Sigmoid colon (tissue), 7 donors: ENCODE measurements around the gene ROCK1. TPM values are rescaled to one million over a fixed set of nuclear protein-coding genes. Genes with fewer than 3 reads are reported as not detected.

Source experiments
- DNase-seq: peaks from one replicate; pipeline ENCODE4 v3.0.0-alpha.2; 2019
- H3K27ac ChIP-seq, 4 donors: fragments of 200-600 bp; sonication (generic); one replicate each; pipeline ENCODE4 v1.5.1; 2016 to 2019; ENCODE audit warnings: mild to moderate bottlenecking in 1 of 4
- H3K27me3 ChIP-seq, 3 donors: fragments of 200-600 bp; sonication (generic); one replicate each; pipeline ENCODE4 v1.5.1; 2019; ENCODE audit warnings: mild to moderate bottlenecking in 1 of 3
- H3K36me3 ChIP-seq, 4 donors: fragments of 200-600 bp; sonication (generic); one replicate each; pipeline ENCODE4 v1.5.1; 2016 to 2019
- H3K4me1 ChIP-seq, 4 donors: fragments of 200-600 bp; sonication (generic); one replicate each; pipeline ENCODE4 v1.5.1; 2017 to 2019
- H3K4me3 ChIP-seq, 4 donors: fragments of 200-600 bp; sonication (generic); one replicate each; pipeline ENCODE4 v1.5.1; 2017 to 2019; ENCODE audit warnings: mild to moderate bottlenecking in 2 of 4, moderate library complexity in 1 of 4
- H3K9me3 ChIP-seq, 4 donors: fragments of 200-600 bp in 3 of 4; sonication (generic) in 3 of 4; one replicate each; pipeline versions ENCODE4 v1.5.1 to v1.6.1; 2013 to 2019
- CTCF ChIP-seq, 4 experiments: fragments of 450-650 bp in 3 of 4; fragments of 200-600 bp in 1 of 4; IDR thresholded peaks; one replicate each; pipeline ENCODE4 v1.5.1; 2016 to 2019; ENCODE audit warnings: antibody characterized with exemption in 4 of 4, mild to moderate bottlenecking in 3 of 4, moderate library complexity in 2 of 4
- EP300 ChIP-seq, 4 donors: sonication (generic); formaldehyde crosslinking; IDR thresholded peaks; one replicate each; pipeline ENCODE4 v1.6.1; 2017; ENCODE audit warnings: antibody characterized with exemption in 4 of 4
- POLR2A ChIP-seq, 2 donors: fragments of 450-650 bp; IDR thresholded peaks; one replicate each; pipeline ENCODE4 v1.6.1; 2016; ENCODE audit warnings: antibody characterized with exemption in 2 of 2, mild to moderate bottlenecking in 2 of 2, moderate library complexity in 2 of 2
- POLR2AphosphoS5 ChIP-seq, 4 donors: sonication (generic); formaldehyde crosslinking; IDR thresholded peaks; one replicate each; pipeline ENCODE4 v1.6.1; 2017; ENCODE audit warnings: antibody characterized with exemption in 4 of 4
- WGBS, 2 donors: extraction: QIAGEN DNeasy Blood & Tissue Kit; methylation state at CpG; one replicate each; pipeline ENCODE4 v1.1.7; 2013; 5-methylcytosine and 5-hydroxymethylcytosine counted together
- intact Hi-C: fragments of 100-400 bp; cut with DNase I; formaldehyde crosslinking; loops from one replicate; pipeline ENCODE4 v1.15.1; 2023
- polyA plus RNA-seq, 3 donors: library from polyadenylated mRNA; stranded (reverse); fragments of 200-250 nt; gene quantifications; one replicate each; pipeline ENCODE4 v1.2.3, GENCODE V29; 2013
- total RNA-seq, 4 donors: library from RNA; depleted of rRNA; stranded (reverse); fragments of >200 nt; gene quantifications; one replicate each; pipeline ENCODE4 v1.1.0, GENCODE V29; 2016
- donor health status: healthy with polysubstance abuse.
- donor health status: Bipolar disorder and iron deficiency.
- donor health status: healthy.

The ROCK1 gene
- total and polyA plus RNA-seq, 7 donors, result 7.8 to 86.7 (median 55.8) TPM

- Histone ChIP-seq H3K9me3 (no peaks in the 10 kb centered on the region), H3K4me1 (peaks cover 0 to 9% (median 7%) of the 10 kb centered on the region in 4 donors), H3K4me3 (no peak overlapping the region), H3K27ac (peak overlapping the region in 1 of 4 donors; percentile 69), H3K27me3 (no peaks in the 10 kb centered on the region), H3K36me3 (no peaks in the 10 kb centered on the region)
- DNase-seq, result no peak
- intact Hi-C loops, result loop anchor here (10.0 kb wide), 1 partner anchor 489 kb away; the partner anchor contains the start of gene ESCO1
- TF ChIP-seq POLR2AphosphoS5 (IDR thresholded peaks at IDR 0.05) (no peak), CTCF (IDR thresholded peaks at IDR 0.05) (no peak), POLR2A (IDR thresholded peaks at IDR 0.05) (no peak), EP300 (IDR thresholded peaks at IDR 0.05) (no peak)
- WGBS, 2 donors, result 86 to 87% methylated on average over 7 of the region's 7 CpGs
Observed at GRCh38 chr18:21115519-21116411, 4.2 kb upstream of the ROCK1 start.

GRCh38 chr18:21112543-21113105, 1.0 kb upstream of the ROCK1 start:
- Histone ChIP-seq H3K27me3 (no peaks in the 10 kb centered on the region), H3K4me3 (peak overlapping the region; percentile 70 to 98 (median 86)), H3K9me3 (no peaks in the 10 kb centered on the region), H3K36me3 (no peaks in the 10 kb centered on the region), H3K27ac (peak overlapping the region; percentile 93 to 99 (median 96)), H3K4me1 (peaks cover 0 to 36% (median 27%) of the 10 kb centered on the region in 4 donors)
- intact Hi-C loops, result loop anchor here (2.0 to 10.0 kb wide), 3 partner anchors 110 to 628 kb away; partner anchors contain the start of genes ESCO1 and MIB1
- TF ChIP-seq EP300 (IDR thresholded peaks at IDR 0.05), result no peak
- TF ChIP-seq CTCF (IDR thresholded peaks at IDR 0.05), result no peak
- TF ChIP-seq POLR2AphosphoS5 (IDR thresholded peaks at IDR 0.05), result no peak
- TF ChIP-seq POLR2A (IDR thresholded peaks at IDR 0.05), result no peak
- 22 to 23% methylated on average over 9 of the region's 9 CpGs for WGBS, 2 donors
- no peak for DNase-seq

DNA sequence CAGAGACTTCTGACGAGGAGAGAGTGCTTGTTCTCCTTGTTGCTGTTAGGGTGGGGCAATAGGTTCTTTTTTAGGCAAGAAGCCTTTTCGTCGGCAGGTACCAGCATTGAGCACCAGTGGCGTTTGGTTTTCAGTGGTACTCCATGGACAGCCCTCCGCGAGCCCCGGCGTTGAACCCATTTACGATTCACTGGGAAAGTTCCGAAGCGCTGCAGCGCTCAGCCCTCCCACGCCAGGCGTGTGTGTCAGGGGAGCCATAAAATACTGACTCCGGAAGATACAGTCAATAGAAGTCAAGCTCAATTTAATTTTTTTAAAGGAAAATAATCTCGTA, 494 bp upstream of the ROCK1 start:
- no peaks in the 10 kb centered on the region for H3K36me3 ChIP-seq
- intact Hi-C loops, result loop anchor here (2.0 to 10.0 kb wide), 3 partner anchors 110 to 629 kb away; partner anchors contain the start of genes ESCO1 and MIB1
- no peak for DNase-seq

More for the DNA sequence above, 494 bp upstream of the ROCK1 start:
- Histone ChIP-seq H3K27me3 (no peaks in the 10 kb centered on the region), H3K27ac (peak overlapping the region; percentile 93 to 99 (median 96)), H3K9me3 (no peaks in the 10 kb centered on the region), H3K4me3 (peak overlapping the region; percentile 70 to 98 (median 86)), H3K4me1 (peaks cover 0 to 41% (median 30%) of the 10 kb centered on the region in 4 donors)
- TF ChIP-seq POLR2A (IDR thresholded peaks at IDR 0.05) (peak in 1 of 2 donors; percentile 47), POLR2AphosphoS5 (IDR thresholded peaks at IDR 0.05) (no peak), CTCF (IDR thresholded peaks at IDR 0.05) (no peak), EP300 (IDR thresholded peaks at IDR 0.05) (no peak)
- WGBS, 2 donors, result 0% methylated on average over 16 of the region's 16 CpGs
